Measurements from ENCODE around the gene FKBP5.

GRCh38 chr6:35557239-35557638 is 131.5 kb downstream of the FKBP5 start:
- TF ChIP-seq POLR2A (IDR thresholded peaks at IDR 0.05), result no peak
- TF ChIP-seq, protein P1, sequence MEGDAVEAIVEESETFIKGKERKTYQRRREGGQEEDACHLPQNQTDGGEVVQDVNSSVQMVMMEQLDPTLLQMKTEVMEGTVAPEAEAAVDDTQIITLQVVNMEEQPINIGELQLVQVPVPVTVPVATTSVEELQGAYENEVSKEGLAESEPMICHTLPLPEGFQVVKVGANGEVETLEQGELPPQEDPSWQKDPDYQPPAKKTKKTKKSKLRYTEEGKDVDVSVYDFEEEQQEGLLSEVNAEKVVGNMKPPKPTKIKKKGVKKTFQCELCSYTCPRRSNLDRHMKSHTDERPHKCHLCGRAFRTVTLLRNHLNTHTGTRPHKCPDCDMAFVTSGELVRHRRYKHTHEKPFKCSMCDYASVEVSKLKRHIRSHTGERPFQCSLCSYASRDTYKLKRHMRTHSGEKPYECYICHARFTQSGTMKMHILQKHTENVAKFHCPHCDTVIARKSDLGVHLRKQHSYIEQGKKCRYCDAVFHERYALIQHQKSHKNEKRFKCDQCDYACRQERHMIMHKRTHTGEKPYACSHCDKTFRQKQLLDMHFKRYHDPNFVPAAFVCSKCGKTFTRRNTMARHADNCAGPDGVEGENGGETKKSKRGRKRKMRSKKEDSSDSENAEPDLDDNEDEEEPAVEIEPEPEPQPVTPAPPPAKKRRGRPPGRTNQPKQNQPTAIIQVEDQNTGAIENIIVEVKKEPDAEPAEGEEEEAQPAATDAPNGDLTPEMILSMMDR (IDR thresholded peaks at IDR 0.05), result no peak
